HEK293T (cell line): ENCODE data around the gene FBXO11.
A peak's percentile ranks its signal among the peaks of the same experiment; 100 is the strongest.

Experiments
- BHLHE40 ChIP-seq: fragments of 450-650 bp; IDR thresholded peaks from 2 replicates; pipeline ENCODE4 v1.6.1; 2016; ENCODE audit warnings: mild to moderate bottlenecking, moderate library complexity, borderline replicate concordance
- CTBP1 ChIP-seq: fragments of 450-650 bp; IDR thresholded peaks from 2 replicates; pipeline ENCODE4 v1.6.1; 2016; ENCODE audit warnings: borderline replicate concordance
- FOXM1 ChIP-seq: fragments of 450-650 bp; IDR thresholded peaks from 2 replicates; pipeline ENCODE4 v1.6.1; 2017; ENCODE audit warnings: mild to moderate bottlenecking, borderline replicate concordance
- NFRKB ChIP-seq: fragments of 450-650 bp; IDR thresholded peaks from 2 replicates; pipeline ENCODE4 v1.6.1; 2016; ENCODE audit warnings: mild to moderate bottlenecking, moderate library complexity

DNA sequence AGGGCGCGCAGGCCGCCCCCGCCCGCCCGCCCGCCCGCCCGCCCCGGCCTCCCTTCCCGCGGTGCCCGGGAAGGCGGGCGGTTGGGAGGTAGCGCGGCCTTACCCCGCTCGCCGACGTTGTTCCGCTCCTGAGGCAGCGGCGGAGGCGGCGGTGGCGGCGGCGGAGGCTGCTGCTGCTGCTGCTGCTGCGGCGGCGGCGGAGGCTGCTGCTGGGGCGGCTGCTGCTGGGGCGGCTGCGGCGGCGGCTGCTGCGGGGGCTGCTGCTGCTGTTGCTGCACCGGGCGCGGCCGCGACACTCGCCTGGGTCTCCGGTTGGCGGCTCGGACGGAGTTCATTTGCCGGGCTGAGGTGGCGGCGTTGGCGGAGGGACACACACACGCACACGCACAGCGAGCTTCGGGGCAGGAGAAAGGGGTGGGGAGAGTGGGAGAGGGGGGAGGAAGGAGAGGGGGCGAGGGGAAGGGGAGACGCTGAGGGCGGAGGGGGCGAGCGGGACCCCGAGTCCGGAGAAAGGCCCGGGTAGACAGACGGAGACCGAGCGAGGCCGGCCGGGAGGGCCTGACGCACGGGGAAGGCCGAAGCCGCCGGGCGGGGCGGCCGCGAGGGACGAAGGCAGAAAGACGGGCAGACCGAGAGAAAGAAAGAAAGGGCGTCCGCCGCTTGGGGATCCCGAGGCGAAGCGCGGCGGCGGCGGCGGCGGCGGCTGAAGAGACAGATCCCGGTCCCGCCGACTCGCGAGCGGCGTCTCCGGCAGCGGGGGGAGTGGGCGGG lies 727 bp downstream of the FBXO11 start:
- 0 out of 2 replicates have a peak, but pooled peaks have one; percentile 15 for TF ChIP-seq FOXM1
- no peak for TF ChIP-seq NFRKB
- TF ChIP-seq BHLHE40 = no peak
- no peak for TF ChIP-seq CTBP1
